A673 (cell line): ENCODE data around the gene MRFAP1L1.

Source experiments
- CTCF ChIP-seq: fragments of 300-800, 200-600 bp; sonication (generic); conservative IDR thresholded peaks from 2 replicates; pipeline ENCODE4 v1.5.1; 2017; ENCODE audit warnings: low read depth, mild to moderate bottlenecking, antibody characterized with exemption, low read length, moderate library complexity, mixed read lengths
- EZH2 ChIP-seq: fragments of 200-600 bp; sonication (generic); IDR thresholded peaks from 2 replicates; pipeline ENCODE4 v1.6.1; 2017; ENCODE audit warnings: borderline replicate concordance, low read depth, mild to moderate bottlenecking, mixed read lengths, antibody characterized with exemption, low read length; ENCODE audit not compliant: poor library complexity, severe bottlenecking

- TF ChIP-seq CTCF, result no peak
- TF ChIP-seq EZH2, result no peak
These were observed 44.9 kb upstream of the MRFAP1L1 start for GRCh38 chr4:6754481-6755087.
